GM12878 (cell line): ENCODE results near the gene IGF1R. TPM values are rescaled to one million over a fixed set of nuclear protein-coding genes. Genes with fewer than 3 reads are reported as not detected.

ENCODE experiments used
- ATAC-seq: fragments of 200-7000 bp; cut with Tn5 transposase; 3 replicates; pipeline ENCODE4 v1.9.1; 2020; ENCODE audit warnings: mild to moderate bottlenecking, moderate library complexity
- BruUV-seq: library from RNA; stranded (reverse); fragments of 400-500 nt; replicated peaks from 2 replicates; lab custom pipeline; 2021; lab: Mats Ljungman, UMichigan
- CTCF ChIA-PET: fragments of 300-600 bp; sonication (Branson Sonifier 250); formaldehyde crosslinking; extraction: SDS; loops from one replicate; lab custom pipeline; 2021; ENCODE audit warnings: inconsistent platforms; lab: Yijun Ruan, JAX
- POLR2A ChIA-PET: fragments of 350-600 bp; formaldehyde crosslinking; extraction: SDS; loops from one replicate; lab custom pipeline; 2021; ENCODE audit warnings: inconsistent platforms; lab: Charles Lee
- RAD21 ChIA-PET: fragments of 300-600 bp; sonication (Branson Sonifier 250); formaldehyde crosslinking; loops from one replicate; lab custom pipeline; 2023; ENCODE audit warnings: antibody characterized with exemption; ENCODE audit not compliant: unreplicated experiment; lab: Charles Lee
- SMC1A ChIA-PET: fragments of 300-600 bp; sonication (Branson Sonifier 250); formaldehyde crosslinking; loops from one replicate; lab custom pipeline; 2023; ENCODE audit not compliant: unreplicated experiment, uncharacterized antibody; lab: Charles Lee
- DNase-seq: peaks from one replicate; pipeline ENCODE4 v3.0.0-alpha.2; 2011; ENCODE audit warnings: low read depth, low spot score
- FAIRE-seq: peaks from 3 replicates; lab custom pipeline; 2011; peaks lifted over from hg19 to GRCh38; lab: Jason Lieb, UNC
- H2AFZ ChIP-seq: 2 replicates; pipeline ENCODE4 v1.6.0; 2011; ENCODE audit warnings: low read depth, low read length, control low read depth; ENCODE audit not compliant: control insufficient read depth
- H3K27ac ChIP-seq: 2 replicates; pipeline ENCODE4 v1.5.1; 2011; ENCODE audit warnings: control low read depth; ENCODE audit not compliant: control insufficient read depth, insufficient read depth
- H3K27me3 ChIP-seq, 2 experiments: replicated peaks in 1 of 2; 2 replicates each; pipeline versions ENCODE4 v1.6.0 to v1.6.1; 2011; ENCODE audit warnings: low read length in 1 of 2; ENCODE audit not compliant: control insufficient read depth in 2 of 2, insufficient read depth in 2 of 2
- H3K36me3 ChIP-seq, 2 experiments: 2 replicates each; pipeline ENCODE4 v1.5.1; 2011; ENCODE audit warnings: low read length in 1 of 2; ENCODE audit not compliant: control insufficient read depth in 2 of 2, insufficient read depth in 2 of 2
- H3K4me1 ChIP-seq: 2 replicates; pipeline ENCODE4 v1.6.1; 2011; ENCODE audit warnings: mild to moderate bottlenecking, low read length, moderate library complexity, mixed read lengths; ENCODE audit not compliant: control insufficient read depth, insufficient read depth
- H3K4me2 ChIP-seq: 2 replicates; pipeline ENCODE4 v1.6.0; 2011; ENCODE audit warnings: control low read depth; ENCODE audit not compliant: control insufficient read depth, insufficient read depth
- H3K4me3 ChIP-seq: fragments of 200-600 bp; sonication (generic); 2 replicates; pipeline ENCODE4 v1.5.1; 2016
- H3K79me2 ChIP-seq: 2 replicates; pipeline ENCODE4 v1.6.0; 2011; ENCODE audit warnings: low read length; ENCODE audit not compliant: control insufficient read depth, insufficient read depth
- H3K9ac ChIP-seq: 2 replicates; pipeline ENCODE4 v1.8.0; 2011; ENCODE audit warnings: low read length, control low read depth, mixed read lengths; ENCODE audit not compliant: control insufficient read depth, insufficient read depth
- H3K9me3 ChIP-seq: replicated peaks from 3 replicates; pipeline ENCODE4 v1.5.1; 2011; ENCODE audit warnings: mild to moderate bottlenecking, low read length; ENCODE audit not compliant: control insufficient read depth, insufficient read depth
- H4K20me1 ChIP-seq: 2 replicates; pipeline ENCODE4 v1.6.0; 2011; ENCODE audit not compliant: control insufficient read depth, insufficient read depth
- BCL11A ChIP-seq: IDR thresholded peaks from 2 replicates; pipeline ENCODE4 v1.6.1; 2011; ENCODE audit warnings: low read depth, low read length
- ETV6 ChIP-seq, 2 experiments: fragments of 450-650 bp in 1 of 2; IDR thresholded peaks in 1 of 2; conservative IDR thresholded peaks in 1 of 2; 2 replicates each; pipeline ENCODE4 v1.6.1; 2014; ENCODE audit warnings: antibody characterized with exemption in 1 of 2, borderline replicate concordance in 1 of 2, low read depth in 1 of 2, mild to moderate bottlenecking in 1 of 2, moderate library complexity in 1 of 2
- HDGF ChIP-seq: fragments of 450-650 bp; IDR thresholded peaks from 2 replicates; pipeline ENCODE4 v1.6.1; 2016; ENCODE audit warnings: antibody characterized with exemption
- JUNB ChIP-seq: IDR thresholded peaks from 2 replicates; pipeline ENCODE4 v1.6.1; 2016; ENCODE audit warnings: antibody characterized with exemption, mild to moderate bottlenecking
- KAT2A ChIP-seq: conservative IDR thresholded peaks from 2 replicates; pipeline ENCODE4 v1.6.1; 2011; ENCODE audit warnings: low read depth, low read length; ENCODE audit not compliant: control insufficient read depth
- LARP7 ChIP-seq: fragments of 450-650 bp; IDR thresholded peaks from 2 replicates; pipeline ENCODE4 v1.6.1; 2017; ENCODE audit warnings: mild to moderate bottlenecking
- RBBP5 ChIP-seq: fragments of 200-600 bp; sonication (generic); conservative IDR thresholded peaks from 2 replicates; pipeline ENCODE4 v1.6.1; 2016
- SP1 ChIP-seq: IDR thresholded peaks from one replicate; pipeline ENCODE4 v1.6.1; 2011; ENCODE audit warnings: low read depth, low read length
- TCF7 ChIP-seq: IDR thresholded peaks from 2 replicates; pipeline ENCODE4 v1.6.1; 2014; ENCODE audit warnings: antibody characterized with exemption, borderline replicate concordance
- WGBS: methylation state at CpG from one replicate; pipeline ENCODE4 v1.1.6; 2016; ENCODE audit warnings: low lambda C conversion rate; ENCODE audit not compliant: insufficient replicate concordance, insufficient coverage; ENCODE audit errors: missing lambda C conversion rate; 5-methylcytosine and 5-hydroxymethylcytosine counted together
- in situ Hi-C: fragments of 300-500 bp; cut with MboI; formaldehyde crosslinking; loops from 9 replicates; pipeline ENCODE4 v1.14.3; 2018; ENCODE audit warnings: mixed read lengths
- intact Hi-C: fragments of 100-400 bp; cut with micrococcal nuclease; formaldehyde crosslinking; loops from one replicate; pipeline ENCODE4 v1.14.2; 2022; ENCODE audit not compliant: unreplicated experiment
- polyA plus RNA-seq, 11 experiments: library from polyadenylated mRNA; depleted of rRNA in 4 of 11; unstranded in 6 of 11; stranded (reverse) in 5 of 11; fragments of >200 nt; fragmentation: Nextera tagmentation in 4 of 11; fragmentation: Illumina TruSeq in 1 of 11; extraction: Ambion mirVana in 4 of 11; extraction: Trizol in 1 of 11; gene quantifications; 1 replicate in 1 of 11; 2 replicates in 10 of 11; pipeline versions ENCODE4 v1.2.1 to v1.2.3, GENCODE V29; 2011 to 2016; ENCODE audit warnings: inconsistent platforms in 2 of 11, missing spikeins in 2 of 11, low read depth in 1 of 11
- total RNA-seq, 4 experiments: library from RNA; depleted of rRNA in 3 of 4; stranded (reverse); fragments of >200 nt in 3 of 4; fragmentation: Illumina TruSeq in 1 of 4; extraction: Trizol in 1 of 4; gene quantifications; 2 replicates each; pipeline versions ENCODE4 v1.2.1 to v1.2.3, GENCODE V29; 2013 to 2021

Gene IGF1R
- total and polyA plus RNA-seq, 10 of the 15 experiments (the other 5 are each of a cell fraction or from before 2014, with no cell fraction given) = 0.03 to 2.7 (median 0.66) TPM

GRCh38 chr15:99006904-99007495 is 358.7 kb downstream of the IGF1R start:
- Histone ChIP-seq H3K27me3 (no peaks in the 10 kb centered on the region), H3K27ac (no peak overlapping the region), H3K36me3 (no peaks in the 10 kb centered on the region), H3K4me1 (no peaks in the 10 kb centered on the region), H2AFZ (no peak overlapping the region), H3K4me2 (no peak overlapping the region), H3K4me3 (no peak overlapping the region), H3K79me2 (no peaks in the 10 kb centered on the region), H4K20me1 (no peaks in the 10 kb centered on the region), H3K9me3 (peaks cover 1% of the 10 kb centered on the region; the same call in 1 of the 3 replicates), H3K9ac (no peak overlapping the region)
- ChIA-PET RAD21 (interaction anchor here (0.9 kb wide), 1 partner anchor 50 kb away, joined by 3 read pairs; no protein-coding TSS in a partner anchor), SMC1A (no interaction called here), CTCF (no interaction called here)
- DNase-seq (no peak), FAIRE-seq (no peak), ATAC-seq (no peak)
- WGBS = 58% methylated on average over 17 of the region's 17 CpGs
- intact Hi-C loops (no loop called here), in situ Hi-C loops (no loop called here)
- TF ChIP-seq JUNB = no peak
- TF ChIP-seq HDGF = no peak
- no peak for TF ChIP-seq KAT2A
- no peak for TF ChIP-seq ETV6 (conservative IDR thresholded peaks at IDR 0.05 in 1 of 2, IDR thresholded peaks at IDR 0.05 in 1 of 2; ENCODE audit: borderline replicate concordance in 1 of 2, low read depth in 1 of 2)
- TF ChIP-seq RBBP5 = no peak
- TF ChIP-seq BCL11A = no peak
- no peak for TF ChIP-seq SP1
- no peak for TF ChIP-seq TCF7
- no peak for TF ChIP-seq LARP7
- TF ChIP-seq, all 136 proteins: peak for 0
- BruUV-seq = no TSS peak
- POLR2A ChIA-PET = no interaction called here
